Testis (tissue), 2 donors: Measurements from ENCODE around the gene SLC6A17.

Experiments used
- CTCF ChIP-seq, 3 experiments: fragments of 450-650 bp in 2 of 3; fragments of 200-600 bp in 1 of 3; sonication (generic) in 1 of 3; IDR thresholded peaks; one replicate each; pipeline ENCODE4 v1.5.1; 2016 to 2019; ENCODE audit warnings: antibody characterized with exemption in 3 of 3, mild to moderate bottlenecking in 2 of 3, moderate library complexity in 1 of 3
- POLR2A ChIP-seq: fragments of 450-650 bp; IDR thresholded peaks from one replicate; pipeline ENCODE4 v1.6.1; 2017; ENCODE audit warnings: antibody characterized with exemption, mild to moderate bottlenecking, moderate library complexity

GRCh38 chr1:110133436-110133835 is 16.9 kb upstream of the SLC6A17 start:
- TF ChIP-seq CTCF (IDR thresholded peaks at IDR 0.05) (no peak), POLR2A (no peak)
